HG02884 (cell line): ENCODE measurements around the gene ASIC3.

Source experiments
- ATAC-seq: cut with Tn5 transposase; IDR thresholded peaks from one replicate; pipeline ENCODE4 v1.9.1; 2021; ENCODE audit warnings: mild to moderate bottlenecking, moderate library complexity; ENCODE audit not compliant: unreplicated experiment

Gene ASIC3

DNA sequence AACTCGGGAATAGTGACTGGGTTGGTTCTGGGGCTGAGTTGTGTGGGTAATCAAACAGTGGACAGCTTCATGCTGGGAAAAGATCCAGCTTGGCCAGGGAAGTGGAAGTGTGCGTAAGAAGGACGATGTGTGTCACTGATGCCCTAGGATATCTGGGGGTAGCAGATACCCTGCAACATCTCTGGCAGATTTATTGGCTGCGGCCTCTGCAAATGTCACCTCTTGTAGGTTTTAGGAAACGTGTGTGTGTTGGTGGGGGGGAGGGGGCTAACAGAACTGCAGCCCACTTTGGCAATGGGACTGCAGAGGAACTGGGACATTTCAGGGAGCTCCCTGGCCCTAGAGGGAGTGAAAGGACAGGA lies 37.0 kb downstream of the ASIC3 start:
- ATAC-seq, result no peak

DNA sequence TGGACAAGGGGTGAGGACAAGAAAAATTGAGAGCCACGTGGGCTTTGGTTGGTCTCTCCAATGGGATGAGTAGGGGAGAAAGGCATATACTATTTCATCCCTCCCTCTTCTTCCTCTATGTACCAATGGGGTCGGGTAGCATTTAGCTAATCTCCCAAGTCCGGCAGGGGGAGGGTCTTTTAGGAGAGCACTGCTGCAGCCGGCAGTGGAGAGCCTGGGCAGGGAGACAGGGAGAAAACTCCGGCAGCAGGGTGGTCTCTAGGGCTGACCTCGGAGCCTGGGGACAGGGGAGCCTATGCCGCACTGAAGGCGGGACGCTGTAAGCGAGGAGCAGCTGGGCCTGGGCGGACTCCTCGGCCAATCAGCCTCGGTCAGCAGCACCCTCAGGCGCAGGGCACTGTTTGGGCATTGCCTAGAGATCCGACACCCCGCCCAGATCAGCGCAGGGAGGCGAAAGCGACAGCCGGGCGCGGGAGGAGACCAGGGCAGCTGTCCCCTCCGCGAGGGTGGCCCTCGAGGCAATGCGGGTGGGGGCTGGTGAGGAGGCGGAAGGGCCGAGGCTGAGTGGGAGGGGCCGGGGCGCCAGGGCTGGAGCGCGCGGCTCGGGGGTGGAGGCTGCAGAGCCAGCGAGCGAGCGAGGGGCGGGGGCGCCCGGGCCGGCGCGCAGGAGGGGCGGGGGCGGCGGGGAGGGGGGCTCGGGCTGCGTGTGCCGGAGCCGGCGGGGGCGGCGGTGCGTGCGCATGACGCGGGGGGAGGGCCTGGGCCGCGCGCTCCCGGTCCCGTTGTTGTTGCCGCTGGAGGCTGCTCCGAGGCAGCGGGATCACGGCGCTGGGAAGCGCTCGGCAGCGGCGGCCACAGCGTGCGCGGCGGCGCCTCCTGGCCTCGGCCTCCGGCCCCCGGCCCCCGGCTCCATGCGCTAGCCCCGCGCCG lies 37.6 kb downstream of the ASIC3 start, which contains the start of gene AGAP3:
TSS of gene AGAP3 (plus strand) at position 785 of the 930 bp plus-strand sequence. CDS start 267 bp downstream, outside the sequence.
- no peak for ATAC-seq

DNA sequence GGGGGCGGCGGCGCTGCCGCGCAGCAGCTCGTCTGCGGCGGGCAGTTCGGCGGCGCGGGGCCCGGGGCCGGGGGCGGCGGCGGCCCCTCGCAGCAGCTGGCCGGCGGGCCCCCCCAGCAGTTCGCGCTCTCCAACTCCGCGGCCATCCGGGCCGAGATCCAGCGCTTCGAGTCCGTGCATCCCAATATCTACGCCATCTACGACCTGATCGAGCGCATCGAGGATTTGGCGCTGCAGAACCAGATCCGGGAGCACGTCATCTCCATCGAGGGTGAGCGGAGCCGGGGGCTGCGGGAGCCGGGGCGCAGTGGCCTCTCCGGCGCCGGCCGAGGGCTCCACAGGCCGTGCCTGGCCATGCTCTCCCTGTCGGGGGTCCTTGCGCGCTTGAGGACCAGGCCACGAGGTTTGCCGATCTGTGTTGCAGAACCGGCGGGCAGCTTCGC lies 38.5 kb downstream of the ASIC3 start:
- no peak for ATAC-seq

DNA sequence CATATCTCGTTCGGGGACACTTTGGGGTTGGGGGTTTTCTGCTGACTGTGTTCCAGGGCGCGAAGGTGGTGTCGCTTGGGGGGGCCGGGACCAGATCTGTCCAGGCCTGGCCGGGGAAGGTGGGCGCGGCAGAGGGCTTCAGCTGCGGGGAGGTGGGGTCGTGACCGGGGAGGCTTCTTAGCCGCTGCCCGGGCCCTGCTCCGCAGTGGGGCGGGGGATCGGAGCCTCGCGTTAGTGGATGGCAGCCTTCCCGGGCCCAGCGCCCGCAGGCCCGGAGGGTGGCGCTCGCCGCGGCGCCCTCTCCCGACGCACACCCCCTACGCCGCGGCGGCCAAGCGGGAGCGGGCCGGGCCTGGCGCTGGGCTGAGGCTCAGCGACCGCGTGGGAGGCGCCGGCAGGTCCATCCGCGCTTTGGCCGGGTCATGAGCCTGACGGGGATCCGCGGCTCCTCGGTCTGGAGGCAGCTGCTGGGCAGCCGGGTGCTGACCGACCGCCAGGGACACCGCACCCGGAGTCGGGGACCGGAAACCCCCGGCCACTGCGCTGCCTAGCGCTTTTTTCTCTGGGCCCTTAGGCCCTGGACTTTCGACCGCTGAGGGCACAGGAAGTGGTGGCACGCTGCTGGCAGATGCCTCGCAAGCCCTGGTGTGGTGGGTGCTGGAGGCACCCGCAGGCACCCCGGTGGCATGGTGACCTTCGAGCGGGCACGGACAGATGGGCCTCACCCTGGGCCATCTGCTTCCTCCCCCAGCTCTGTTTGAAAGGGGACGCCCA lies 39.1 kb downstream of the ASIC3 start:
- no peak for ATAC-seq

DNA sequence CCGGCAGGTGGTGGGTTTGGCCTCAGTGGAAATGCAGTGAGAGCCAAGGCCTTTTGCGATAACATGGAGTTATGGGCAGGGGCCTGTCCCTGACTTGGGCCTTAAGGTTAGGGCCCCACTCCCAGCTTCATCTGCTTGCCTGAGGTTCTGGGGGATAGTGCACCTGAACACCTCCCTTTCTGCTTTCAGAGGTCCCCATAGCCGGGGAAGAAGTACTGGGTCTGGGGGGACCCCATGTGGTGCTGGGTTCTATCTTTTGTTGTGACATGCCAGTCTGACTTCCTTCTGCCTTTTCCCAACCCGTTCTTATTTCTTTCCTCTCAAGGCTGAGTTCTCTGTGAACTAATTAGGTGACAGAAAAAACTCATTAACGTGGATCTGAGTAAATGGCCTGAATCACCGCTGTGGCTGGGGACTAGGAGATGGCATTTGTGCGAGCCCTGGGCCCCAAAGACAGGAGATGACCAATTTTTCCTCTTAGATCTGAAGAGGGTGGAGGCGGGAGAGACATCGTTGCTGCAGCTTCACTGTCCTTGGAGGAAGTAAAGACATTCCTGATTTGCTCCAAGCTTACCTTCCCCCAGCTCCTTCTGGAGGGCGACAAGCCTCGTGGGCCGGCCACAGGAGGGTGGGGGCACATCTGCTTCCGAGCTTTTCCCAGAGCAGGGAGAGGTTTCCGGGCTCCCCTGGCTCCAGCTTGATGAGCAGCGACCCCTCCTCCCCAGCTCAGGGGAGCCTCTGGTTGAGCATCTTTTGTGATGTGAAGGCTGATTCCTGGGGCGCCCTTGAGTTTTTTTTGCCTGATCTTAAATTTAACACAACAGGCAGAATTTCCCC lies 39.9 kb downstream of the ASIC3 start:
- no peak for ATAC-seq

DNA sequence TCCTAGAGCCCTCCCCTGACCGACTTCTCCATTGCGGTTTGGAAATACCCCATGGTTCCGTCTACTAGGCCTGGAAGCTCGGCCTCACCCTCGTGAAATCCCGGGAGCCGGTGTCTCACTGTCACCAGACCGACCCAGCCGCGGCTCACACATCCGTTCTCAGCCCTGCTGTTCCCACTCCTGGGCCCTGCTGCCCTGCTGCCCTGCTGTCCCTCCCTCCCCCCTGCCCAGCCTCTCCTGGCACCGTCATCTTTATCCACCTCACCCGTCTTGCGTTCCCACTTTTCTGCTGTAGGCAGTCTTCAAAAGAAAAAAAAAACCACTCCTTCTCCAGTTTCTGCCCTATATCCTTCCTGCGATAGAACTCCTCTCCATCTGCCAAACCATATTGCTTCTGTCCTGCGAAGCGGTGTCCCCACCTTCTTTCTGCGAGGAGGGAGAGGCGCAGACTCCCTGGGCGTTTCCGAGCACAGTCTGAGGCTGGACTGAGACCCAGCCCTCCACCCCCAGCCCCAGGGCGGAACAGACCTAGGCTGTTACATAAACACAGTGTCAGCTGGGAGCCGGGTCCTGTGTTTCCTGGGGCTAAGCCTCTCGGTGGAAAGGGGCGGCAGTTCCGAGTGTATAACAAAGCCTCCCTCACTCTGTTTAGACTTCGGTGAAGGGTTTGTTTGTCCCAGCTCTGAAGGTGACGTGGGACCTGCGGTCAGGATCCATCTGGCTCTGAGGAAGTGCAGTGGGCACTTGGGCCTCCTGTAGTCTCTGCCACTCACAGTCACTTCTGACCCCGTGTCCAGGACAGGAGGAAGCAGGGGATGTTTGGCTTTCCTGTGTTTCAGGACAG lies 40.7 kb downstream of the ASIC3 start:
- no peak for ATAC-seq

DNA sequence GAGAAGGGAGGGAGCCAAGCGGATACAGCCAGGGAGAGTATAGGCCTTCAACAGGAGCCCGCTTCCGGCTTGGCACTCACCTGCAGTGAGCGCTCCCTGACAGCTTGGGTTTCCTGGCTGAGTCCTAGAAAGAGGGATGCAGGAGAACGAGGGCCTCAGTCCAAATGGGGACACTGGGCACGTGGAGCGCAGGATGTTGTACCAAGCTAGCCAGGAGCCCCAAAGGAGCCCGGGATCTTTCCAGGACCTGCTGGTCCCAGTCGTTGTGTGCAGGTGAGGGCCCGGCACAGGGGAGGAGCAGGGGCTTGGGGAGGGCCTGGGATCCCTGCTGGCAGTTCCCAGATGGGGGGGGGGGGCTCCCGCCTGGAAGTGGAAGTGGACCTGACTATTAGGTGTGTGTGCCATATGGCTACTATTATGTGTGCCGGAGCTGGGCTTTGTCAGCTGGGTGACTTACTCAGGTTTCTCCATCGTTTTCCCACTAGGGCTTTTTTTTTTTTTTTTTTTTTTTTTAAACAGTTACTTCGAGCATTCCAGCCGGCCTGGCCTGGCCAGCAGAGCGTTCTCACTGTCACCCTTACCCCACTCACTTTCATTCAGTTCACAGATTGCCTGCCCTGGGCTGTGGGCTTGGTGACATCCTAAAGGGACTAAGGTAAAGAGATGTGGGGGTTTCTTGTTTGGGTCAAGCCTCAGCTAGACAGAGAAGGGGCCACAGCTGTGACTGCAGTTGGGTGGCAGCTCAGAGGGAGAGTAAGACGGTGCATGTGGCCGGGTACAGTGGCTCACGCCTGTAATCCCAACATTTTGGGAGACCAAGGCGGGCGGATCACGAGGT lies 41.8 kb downstream of the ASIC3 start:
- ATAC-seq, result no peak

DNA sequence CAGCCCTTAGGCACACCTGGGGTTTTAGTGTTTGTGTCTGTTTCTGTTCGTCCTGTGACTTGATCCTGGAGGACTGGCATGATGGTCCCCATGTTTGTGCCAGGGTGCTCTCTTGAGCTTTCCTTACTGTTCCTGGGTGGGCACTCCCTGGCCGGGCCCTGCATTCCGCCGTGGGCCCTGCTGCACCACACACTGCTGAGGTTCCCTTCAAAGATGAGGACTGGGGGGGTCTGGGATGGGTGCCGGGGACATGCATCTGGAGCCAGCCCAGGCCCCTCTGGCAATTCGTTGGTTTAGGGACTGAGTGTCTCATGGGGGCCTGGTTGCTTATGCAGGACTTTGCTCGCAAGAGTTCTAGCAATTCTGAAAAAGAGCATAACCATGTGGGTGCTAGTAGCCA lies 42.7 kb downstream of the ASIC3 start:
- ATAC-seq, result no peak

DNA sequence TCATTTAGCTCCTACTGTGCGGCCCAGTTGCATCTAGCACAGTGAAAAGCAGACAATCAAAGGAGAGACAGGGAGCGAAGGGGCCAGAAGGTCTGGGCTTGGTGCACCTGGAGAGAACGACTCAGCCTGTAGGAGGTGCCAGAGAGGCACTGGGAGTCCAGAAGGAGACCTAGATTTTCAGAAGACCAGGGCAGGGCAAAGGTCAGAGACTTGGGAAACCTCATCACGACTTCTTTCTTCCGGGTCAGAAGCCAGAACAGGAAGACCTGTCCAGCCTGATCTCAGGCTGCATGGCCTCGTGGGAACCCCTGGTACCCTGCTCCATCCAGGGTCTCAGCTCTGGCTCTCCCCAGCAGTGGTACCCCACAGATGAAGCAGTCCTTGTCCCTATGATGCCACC lies 43.1 kb downstream of the ASIC3 start:
- no peak for ATAC-seq

DNA sequence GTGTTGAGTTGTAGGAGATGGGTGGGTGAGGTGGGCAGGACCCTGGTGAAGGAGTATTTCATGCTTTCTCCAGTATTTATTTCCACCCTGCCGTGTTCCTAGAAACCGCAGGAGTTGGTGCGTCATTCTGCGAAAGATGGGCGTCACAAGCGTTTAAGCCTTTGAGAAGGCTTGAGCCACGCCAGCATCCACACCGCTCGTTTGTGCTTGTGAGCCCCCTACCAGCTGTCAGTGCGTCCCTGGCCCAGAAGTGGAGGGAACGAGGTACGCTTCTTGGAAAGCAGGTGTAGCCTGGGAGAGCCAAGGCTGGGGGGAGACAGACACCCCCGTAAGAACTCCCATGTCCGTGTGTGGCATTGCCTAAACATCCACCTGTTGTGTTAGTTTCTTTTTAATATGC lies 43.7 kb downstream of the ASIC3 start:
- ATAC-seq, result no peak

DNA sequence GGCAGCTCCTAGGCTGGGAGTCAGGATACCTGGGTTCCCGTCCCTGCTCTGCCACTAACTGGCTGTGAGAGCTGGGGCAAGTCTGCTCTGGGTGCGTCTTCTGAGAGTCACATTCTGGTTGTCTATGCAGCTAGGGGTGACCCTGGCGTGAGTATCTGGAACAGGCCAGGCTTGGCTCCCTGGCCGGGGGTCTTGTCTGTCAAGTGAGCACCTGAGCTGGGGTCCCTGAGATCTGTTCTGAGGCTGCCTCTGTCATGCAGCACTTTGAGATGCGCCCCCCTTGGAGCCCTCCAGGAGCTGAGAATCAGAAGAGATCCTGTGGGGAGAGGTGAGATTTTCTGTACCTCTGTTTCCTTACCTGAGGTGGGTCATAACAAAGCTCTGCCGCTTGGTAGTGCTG lies 45.4 kb downstream of the ASIC3 start:
- ATAC-seq, result no peak

DNA sequence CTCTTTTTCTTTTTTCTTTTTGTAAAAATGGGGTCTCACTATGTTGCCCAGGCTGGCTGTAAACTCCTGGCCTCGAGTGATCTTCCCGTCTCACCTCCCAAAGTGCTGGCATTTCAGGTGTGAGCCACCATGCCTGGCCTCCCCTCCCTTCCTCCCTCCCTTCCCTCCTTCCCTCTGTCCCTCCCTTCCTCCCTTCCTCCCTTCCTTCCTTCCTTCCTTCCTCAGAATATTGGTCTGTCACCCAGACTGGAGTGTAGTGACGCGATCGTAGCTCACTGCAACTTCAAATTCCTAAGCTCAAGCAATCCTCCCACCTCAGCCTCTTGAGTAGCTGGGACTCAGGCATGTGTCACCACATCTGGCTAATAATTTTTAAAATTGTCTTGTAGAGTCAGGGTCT lies 46.3 kb downstream of the ASIC3 start:
- no peak for ATAC-seq

DNA sequence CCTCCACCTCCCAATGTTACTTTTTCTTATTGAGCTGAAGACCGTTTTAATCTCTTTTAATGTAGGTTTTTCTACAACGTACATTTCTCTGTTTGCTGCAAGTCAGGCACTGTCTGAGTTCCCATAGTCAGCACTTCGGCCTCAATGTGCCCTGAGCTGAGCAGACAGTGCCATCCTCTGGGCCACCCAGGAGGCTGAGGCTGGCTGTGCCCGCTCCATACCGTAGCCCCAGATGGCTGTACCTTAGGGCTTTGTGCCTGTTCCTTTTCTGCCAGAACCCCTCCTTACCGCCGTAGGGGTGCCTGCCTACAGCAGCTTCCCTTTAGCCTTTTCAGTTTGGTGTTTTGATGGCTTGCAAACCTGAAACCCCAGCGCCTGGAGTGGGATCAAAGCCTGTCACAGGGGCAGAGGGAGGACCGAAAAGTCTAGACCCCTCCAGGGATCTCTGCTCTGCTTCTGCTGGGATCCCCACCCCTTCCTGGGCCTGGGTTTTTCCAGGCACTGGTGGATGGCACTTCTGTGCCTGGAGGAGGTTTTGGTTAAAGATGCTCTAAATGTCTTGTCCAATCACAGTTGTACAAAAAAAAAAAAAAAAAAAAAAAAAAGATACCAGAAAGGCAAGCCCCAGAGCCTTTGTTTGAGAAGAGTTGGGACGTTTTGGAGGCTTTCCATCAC lies 46.9 kb downstream of the ASIC3 start:
- ATAC-seq, result no peak

DNA sequence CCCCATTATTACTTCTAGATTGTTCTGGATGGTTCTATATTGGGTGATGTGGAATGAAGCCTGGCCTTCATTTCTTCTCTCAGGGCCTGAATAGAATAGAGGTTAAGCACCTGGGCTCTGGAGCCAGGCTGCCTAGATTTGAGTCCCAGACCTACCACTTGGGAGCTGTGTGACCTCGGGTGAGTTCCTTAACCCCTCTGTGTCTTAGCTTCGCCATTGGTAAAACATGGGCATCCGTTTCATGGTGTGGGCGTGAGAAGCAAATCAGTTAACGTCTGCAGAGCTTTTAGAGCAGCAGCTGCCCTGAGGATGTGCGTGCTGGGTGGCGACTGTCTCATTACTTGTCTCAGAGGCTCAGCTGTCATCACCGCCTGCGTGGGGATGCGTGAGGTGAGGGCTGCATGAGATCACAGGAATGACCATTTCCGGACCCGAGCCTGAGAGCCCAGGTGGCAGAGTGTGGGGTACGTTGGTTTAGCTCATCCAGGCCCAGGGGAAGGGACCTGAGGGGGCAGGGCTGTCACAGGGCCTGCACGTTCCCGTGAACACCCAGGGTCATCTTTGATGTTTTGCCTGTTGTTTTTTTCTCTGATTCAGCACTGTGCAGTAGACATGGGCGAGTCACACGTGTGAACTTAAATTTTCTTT lies 47.6 kb downstream of the ASIC3 start:
- no peak for ATAC-seq

DNA sequence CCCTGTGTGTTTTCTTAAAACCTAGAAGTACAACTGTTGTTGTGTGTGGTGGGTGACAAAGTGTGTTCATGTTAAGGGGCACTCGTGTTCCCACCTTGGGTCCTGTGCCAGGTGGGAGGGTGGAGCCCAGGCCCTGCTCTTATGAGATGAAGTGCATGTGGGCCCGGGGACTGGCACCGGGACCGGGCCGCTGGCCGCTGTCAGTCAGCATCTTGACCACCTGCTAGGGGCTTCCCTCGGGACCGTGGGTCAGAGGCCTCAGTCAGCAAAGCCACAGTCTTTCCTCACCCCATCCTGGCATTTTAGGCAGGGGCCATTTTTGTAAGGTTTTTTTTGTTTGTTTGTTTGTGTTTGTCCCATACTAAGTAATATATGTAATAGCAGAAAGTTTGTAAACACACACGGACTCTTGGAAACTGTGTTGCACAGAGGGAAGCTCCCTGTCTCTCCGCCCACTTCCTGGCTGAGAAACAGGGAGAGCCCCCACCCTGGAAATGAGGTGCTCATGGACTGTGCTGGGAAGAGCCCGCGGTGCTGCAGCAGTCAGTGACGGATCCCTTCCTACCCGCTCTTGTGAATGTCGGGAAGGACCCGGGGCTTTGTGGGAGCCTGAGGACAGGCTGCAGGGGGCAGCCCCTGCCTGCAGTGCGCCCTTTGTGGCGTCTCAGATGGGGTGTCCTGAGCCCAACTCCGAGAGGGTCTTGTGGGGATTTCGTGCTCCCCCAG lies 51.3 kb downstream of the ASIC3 start:
- ATAC-seq, result no peak

DNA sequence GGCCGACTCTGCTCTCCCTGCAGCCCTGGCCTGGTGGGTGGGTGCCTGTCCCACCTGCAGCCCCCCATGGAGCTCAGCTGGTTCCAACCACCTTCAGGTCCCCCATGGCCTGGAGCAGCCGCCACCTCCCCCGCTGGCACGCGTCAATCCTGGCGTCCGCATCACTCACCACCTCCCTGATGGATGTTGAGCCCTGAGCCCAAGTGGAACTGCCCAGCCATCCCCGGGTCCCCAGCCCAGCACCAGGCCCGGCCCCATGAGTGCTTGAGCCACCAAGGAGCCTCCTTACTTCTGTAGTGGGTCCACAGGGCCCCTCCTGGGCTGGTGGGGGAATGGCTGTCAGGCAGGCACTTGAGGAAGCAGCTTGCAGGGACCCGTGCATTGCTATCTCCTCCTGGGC lies 52.6 kb downstream of the ASIC3 start:
- no peak for ATAC-seq

DNA sequence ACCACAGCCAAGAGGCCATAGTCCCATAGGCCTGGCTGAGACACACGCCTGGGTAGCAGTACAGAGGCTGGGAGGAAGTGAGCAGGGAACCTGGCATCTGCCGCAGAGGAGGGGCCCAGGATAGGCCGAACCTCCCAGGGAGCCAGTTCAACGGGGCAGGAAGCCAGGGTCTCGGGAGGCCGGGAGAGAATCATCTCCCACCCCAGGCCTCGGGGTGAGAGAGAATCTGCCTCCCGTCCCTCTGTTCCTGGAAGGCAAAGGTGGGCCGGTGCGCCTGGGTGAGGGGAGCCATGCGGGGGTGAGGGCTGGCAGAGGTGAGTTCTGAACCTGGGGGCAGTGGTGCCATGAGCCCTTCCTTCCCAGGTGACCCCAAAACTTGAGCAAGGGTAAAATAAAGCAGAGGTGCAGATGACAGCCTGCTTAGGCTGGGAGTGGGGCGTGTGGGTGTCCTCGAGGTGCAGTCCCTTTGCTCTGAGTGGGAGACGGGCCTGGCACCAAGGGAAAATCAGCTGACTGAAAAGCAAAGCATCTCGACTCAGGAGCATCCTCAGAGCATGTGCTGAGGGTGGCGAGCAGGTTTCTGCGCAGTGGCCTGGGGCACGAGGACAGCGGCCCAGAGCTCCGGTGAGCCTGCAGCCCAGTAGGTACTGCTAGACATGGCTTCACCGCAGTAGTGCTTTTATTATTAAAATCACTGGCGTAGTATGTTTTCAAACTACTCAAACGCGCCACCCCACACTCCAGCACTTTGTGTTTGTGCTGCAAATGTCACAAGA lies 53.5 kb downstream of the ASIC3 start:
- ATAC-seq, result no peak
